Naive thymus-derived CD8-positive, alpha-beta T cell (primary cell): Measurements from ENCODE around the gene ALPL. TPM values are rescaled to one million over a fixed set of nuclear protein-coding genes. Genes with fewer than 3 reads are reported as not detected.

Experiments
- ATAC-seq, 2 donors: fragments of 150-1000 bp; cut with Tn5 transposase in 1 of 2; sonication (Bioruptor Pico), chemical (Tn5 transposase) in 1 of 2; 1 replicate in 1 of 2; 2 replicates in 1 of 2; pipeline ENCODE4 v1.10.0; 2021; ENCODE audit warnings: mild to moderate bottlenecking in 2 of 2, moderate library complexity in 2 of 2
- POLR2A ChIA-PET: fragments of 350-600 bp; sonication (Branson Sonifier 250); formaldehyde crosslinking; loops from one replicate; lab custom pipeline; 2021; ENCODE audit warnings: antibody characterized with exemption; lab: Charles Lee
- DNase-seq, 10 donors: peaks; one replicate each; pipeline versions ENCODE4 v3.0.0 to v3.0.0-alpha.2; 2020 to 2022
- H3K27ac Mint-ChIP-seq, 10 donors: one replicate each; pipeline ENCODE4 v1.8.0; 2020 to 2022; ENCODE audit warnings: mild to moderate bottlenecking in 10 of 10, mixed read lengths in 10 of 10, moderate library complexity in 4 of 10, inconsistent platforms in 1 of 10
- H3K27me3 Mint-ChIP-seq, 5 donors: one replicate each; pipeline ENCODE4 v1.8.0; 2021 to 2022; ENCODE audit warnings: mixed read lengths in 5 of 5
- H3K36me3 Mint-ChIP-seq, 3 donors: one replicate each; pipeline ENCODE4 v1.8.0; 2020 to 2022; ENCODE audit warnings: mixed read lengths in 3 of 3, mild to moderate bottlenecking in 2 of 3, inconsistent platforms in 1 of 3
- H3K4me1 Mint-ChIP-seq, 4 donors: one replicate each; pipeline ENCODE4 v1.8.0; 2021 to 2022; ENCODE audit warnings: mixed read lengths in 4 of 4
- H3K4me3 Mint-ChIP-seq, 10 donors: one replicate each; pipeline ENCODE4 v1.8.0; 2020 to 2022; ENCODE audit warnings: mild to moderate bottlenecking in 10 of 10, mixed read lengths in 10 of 10, moderate library complexity in 6 of 10, inconsistent platforms in 1 of 10
- H3K9me3 Mint-ChIP-seq, 9 donors: one replicate each; pipeline ENCODE4 v1.8.0; 2020 to 2022; ENCODE audit warnings: mixed read lengths in 9 of 9, mild to moderate bottlenecking in 3 of 9, inconsistent platforms in 1 of 9, moderate library complexity in 1 of 9
- polyA plus RNA-seq, 3 donors: library from polyadenylated mRNA; unstranded; fragments of 300-500 nt; fragmentation: Illumina TruSeq; gene quantifications; one replicate each; pipeline ENCODE4 v1.2.3, GENCODE V29; 2021
- total RNA-seq, 8 experiments: library from RNA in 2 of 8; stranded (reverse) in 2 of 8; gene quantifications; one replicate each; pipeline ENCODE4 v1.2.3 and lab custom pipeline; 2021 to 2026

ALPL gene
- total and polyA plus RNA-seq, 5 experiments from 2014 or later, result not detected

DNA sequence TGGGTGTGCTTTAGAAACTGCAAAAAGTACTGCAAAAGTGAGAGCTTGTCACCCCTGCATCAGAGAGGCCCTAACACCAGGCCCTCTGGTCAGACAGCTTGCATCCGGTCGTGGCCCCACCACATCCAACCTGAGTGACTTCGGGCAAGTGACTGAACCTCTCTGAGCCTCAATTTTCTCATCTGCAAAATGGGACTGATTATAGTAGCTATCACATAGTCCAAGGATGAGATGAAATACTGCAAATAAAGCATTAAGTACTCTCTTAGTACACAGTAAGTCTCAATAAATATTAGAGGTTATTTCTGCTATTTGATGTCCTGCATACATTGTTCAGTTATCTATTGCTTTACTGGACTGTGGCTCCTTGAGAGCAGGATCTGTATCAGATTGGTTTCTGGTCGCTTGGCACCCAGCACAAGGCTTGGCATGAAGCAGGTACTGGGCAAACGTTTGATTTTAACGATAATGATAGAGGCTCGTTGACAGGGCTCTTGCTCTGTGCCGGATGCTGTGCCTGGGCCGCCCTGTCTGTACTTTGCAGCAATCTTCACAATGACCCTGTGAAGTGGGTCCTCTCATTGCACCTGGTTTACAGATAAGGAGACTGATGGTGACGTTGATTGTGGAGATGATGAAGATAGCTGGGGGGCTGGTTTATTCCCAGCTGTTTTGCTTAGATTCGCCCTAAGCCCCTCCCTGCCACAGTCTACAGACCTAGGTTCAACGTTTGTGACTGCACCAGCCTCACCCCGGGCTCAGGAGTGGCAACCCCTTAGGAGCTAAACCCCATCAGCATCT, 116.4 kb downstream of the ALPL start:
- Mint-ChIP-seq H3K27me3 (peaks cover 17 to 39% (median 26%) of the 10 kb centered on the region in 5 donors), H3K27ac (no peak overlapping the region), H3K36me3 (no peaks in the 10 kb centered on the region), H3K9me3 (no peaks in the 10 kb centered on the region), H3K4me3 (no peak overlapping the region), H3K4me1 (peaks cover 0 to 15% (median 8%) of the 10 kb centered on the region in 4 donors)
- POLR2A ChIA-PET, result no interaction called here
- ATAC-seq, result no peak
- DNase-seq, result no peak

- Mint-ChIP-seq H3K27ac (no peak overlapping the region), H3K4me3 (no peak overlapping the region), H3K27me3 (peaks cover 11 to 39% (median 23%) of the 10 kb centered on the region in 5 donors), H3K9me3 (no peaks in the 10 kb centered on the region), H3K4me1 (peaks cover 0 to 8% (median 5%) of the 10 kb centered on the region in 4 donors), H3K36me3 (no peaks in the 10 kb centered on the region)
- ATAC-seq (no peak), DNase-seq (no peak)
- POLR2A ChIA-PET, result no interaction called here
Observed at GRCh38 chr1:21626921-21627339, 117.7 kb downstream of the ALPL start.

Other genes with a start within 250 kb of the ALPL start
- 10 to 100 TPM; 51.7 to 53.6 TPM for gene ECE1, start 219.0 kb upstream of the ALPL start, total RNA-seq
- 10 to 100 TPM in 2 of 3 donors, 1 to 10 TPM in 1; 9.1 to 37.3 (median 20.5) TPM for gene ECE1, start 219.0 kb upstream of the ALPL start, polyA plus RNA-seq
- gene NBPF3, start 69.3 kb upstream of the ALPL start, total RNA-seq, result 10 to 100 TPM; 19.6 to 22.6 TPM
- 1 to 10 TPM; 5.5 to 5.8 (median 5.7) TPM for gene NBPF3, start 69.3 kb upstream of the ALPL start, polyA plus RNA-seq
- under 1 TPM; 0.49 to 0.60 TPM for gene RAP1GAP, start 159.9 kb downstream of the ALPL start, total RNA-seq
- not detected for gene RAP1GAP, start 159.9 kb downstream of the ALPL start, polyA plus RNA-seq